Measurements from ENCODE around the gene PAK6.
A peak's percentile ranks its signal among the peaks of the same experiment; 100 is the strongest.

The PAK6 gene

DNA sequence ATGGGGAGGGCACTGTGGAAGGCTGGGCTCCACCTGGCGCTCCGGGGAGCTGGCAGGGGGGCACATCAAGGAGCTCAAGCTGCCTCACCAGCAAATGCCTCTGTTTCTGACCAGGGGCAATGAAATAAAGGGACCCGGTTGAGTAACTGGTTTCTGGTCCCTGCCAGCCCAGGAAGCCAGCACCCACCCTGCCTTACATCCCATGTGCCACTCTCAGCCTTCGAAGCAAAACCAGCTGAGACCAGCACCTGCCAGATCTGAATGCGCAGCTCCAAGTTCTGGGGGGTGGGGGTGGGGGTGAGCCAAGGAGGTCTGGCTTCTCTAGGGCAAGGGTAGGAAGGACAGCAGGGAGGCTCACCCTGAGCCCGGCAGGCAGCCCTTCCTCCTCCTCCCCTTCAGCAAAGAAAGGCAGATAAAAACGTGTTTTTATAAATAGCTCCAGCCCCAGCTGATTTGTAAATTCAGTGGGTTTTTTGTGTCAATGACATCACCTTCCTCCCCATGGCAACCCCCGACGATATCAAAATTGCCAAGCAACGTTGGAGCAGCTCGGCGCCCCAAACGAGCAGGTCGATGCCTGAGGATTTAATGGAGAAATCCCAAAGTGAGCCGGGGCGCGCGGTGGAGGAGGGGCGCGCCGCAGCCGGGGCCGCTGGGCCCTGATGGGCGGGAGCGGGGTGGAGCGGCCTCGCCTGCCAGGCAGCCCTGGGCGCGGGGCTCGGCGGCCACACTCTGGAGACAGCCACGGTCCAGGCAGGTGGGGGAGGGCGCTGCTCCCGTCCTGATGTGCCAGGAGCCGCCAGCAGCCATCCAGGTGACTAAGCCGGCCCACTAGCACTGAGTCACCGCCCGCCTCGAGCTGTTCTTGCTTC is at the start of gene PAK6:
TSS of gene PAK6 (plus strand) at position 532 of the 872 bp plus-strand sequence. CDS start 25,723 bp downstream, outside the sequence.
- peak within 1 kb of the TSS; percentile 20 for H3K4me3 ChIP-seq (ENCODE audit: low read depth, low read length)

DNA sequence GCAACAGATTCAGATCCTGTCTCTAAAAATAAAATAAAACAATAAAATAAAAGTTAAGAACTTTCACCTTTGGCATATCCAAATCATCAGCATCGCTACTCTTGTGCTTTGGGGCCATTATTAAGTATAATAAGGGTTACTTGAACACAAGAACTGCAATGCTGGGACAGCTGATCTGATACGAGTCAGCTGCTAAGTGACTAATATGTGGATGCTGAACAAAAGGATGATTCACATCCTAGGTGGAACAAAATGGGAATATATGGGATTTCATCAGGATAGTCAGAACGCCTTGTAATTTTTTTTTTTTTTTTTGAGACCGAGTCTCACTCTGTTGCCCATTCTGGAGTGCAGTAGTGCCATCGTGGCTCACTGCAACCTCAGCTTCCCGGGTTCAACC is 48.3 kb upstream of the PAK6 start:
- no peak overlapping the region for H3K4me3 ChIP-seq (ENCODE audit: low read depth, low read length)

DNA sequence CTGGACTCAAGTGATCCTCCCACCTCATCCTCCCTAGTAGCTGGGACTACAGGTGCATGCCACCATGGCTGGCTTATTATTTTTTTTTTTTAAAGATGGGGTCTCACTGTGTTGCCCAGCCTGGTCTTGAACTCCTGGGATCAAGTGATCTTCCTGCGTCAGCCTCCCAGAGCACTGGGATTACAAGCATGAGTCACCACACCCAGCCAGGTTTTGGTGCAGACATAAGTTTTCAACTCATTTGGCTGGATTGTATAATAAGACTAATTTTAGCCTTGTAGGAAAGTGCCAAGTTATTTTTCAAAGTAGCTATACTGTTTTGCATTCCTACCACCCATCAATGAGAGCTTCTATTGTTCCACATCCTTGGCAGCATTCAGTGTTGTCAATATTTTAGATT is 45.9 kb upstream of the PAK6 start:
- no peak overlapping the region for H3K4me3 ChIP-seq (ENCODE audit: low read depth, low read length)

DNA sequence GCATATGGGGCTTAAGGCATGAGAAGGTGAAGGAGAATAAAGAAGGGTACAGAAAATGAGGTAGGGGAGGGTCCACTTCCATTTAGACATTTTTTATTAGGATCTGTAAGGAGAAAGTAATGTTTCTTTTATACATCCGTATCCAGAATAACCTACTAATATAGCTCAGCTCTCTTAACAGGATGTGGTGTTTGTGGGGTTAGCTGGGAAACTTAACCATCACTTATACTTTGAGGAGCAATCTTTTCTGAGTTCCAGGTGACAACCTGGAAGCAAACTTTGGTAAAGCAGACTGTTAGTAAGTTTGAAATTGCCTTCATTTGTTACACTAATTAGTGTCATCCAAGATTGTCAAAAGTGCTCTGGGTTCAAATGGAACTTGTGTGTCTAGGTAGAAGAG is 41.4 kb upstream of the PAK6 start:
- no peak overlapping the region for H3K4me3 ChIP-seq (ENCODE audit: low read depth, low read length)

DNA sequence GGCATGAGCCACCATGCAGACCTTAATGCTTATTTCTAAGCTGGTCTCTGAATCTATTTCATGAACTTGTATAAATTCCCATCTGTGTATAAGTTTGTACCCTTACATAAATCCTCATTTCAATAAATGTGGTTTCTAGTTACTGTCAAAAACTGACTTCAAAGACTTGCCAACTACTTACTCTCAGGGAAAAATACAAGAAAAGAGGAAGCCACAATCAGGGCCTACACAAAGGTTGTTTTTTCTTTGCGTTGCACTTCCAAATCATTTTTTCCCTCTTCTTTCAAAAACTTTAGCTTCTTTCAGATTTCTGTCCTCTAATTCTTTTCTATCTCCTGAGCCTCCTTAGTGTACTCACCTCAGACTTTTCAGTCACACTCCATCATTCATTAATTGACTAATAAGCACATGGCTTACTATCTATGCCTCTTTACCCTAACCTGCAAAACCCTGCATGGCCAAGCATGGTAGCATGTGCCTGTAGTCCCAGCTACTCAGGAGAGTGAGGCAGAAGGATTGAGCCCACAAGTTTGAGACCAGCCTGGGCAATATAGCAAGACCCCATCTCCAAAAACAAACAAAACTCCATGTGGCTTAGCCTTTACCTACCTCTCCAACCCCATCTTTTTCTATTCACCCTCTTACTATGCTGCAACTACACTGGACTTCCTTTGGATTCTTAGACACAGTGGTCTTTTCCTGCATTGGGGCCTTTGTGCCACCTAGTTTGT is 40.3 kb upstream of the PAK6 start:
- no peak overlapping the region for H3K4me3 ChIP-seq (ENCODE audit: low read depth, low read length)

DNA sequence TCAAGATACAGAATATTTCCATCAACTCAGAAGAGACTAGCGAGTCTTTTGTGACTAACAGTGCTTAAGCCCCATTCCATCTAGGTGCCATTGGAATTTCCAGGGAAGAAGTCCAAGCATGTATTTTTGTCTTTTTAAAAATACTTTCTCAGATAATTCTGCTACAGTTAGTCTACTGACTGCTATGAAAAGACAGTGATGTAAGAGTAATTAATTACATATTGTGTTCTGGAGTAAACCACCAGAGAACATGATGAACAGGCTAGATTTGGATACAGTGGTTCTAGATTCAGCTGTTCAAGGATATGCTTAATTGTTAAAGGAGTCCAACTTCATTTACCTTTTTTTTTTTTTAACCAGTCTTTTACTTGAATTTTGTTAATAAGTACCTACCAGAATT is 34.8 kb upstream of the PAK6 start:
- no peak overlapping the region for H3K4me3 ChIP-seq (ENCODE audit: low read depth, low read length)

DNA sequence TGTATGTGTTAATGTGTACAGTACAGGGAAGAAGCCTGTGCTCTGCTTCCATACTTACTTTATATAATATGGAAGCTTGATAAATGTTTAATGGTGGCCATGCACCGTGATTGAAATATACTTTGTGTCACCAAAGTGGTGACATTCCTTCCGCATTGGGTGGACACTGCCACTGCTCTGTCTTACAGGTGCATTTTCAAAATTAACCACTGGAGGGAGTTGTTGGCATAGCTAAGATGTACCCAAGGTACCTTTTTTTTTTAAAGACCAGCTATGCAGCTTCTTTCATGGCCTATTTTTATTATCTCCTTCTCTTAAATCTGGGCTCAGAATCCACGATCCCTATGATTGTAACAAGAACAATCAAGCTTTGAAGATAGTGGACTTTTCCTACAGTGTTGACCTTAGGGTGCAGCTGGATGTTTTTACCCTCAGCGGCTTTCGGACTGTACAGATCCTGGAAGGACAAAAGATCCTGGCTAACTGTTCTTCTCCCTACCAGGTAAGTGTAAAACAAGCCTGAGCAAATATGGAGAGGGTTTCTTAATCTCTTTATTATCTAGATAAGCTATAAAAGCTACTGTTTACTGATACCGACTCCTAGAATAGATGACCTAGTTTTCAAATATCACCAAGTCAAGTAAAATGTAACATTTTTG is 21.6 kb upstream of the PAK6 start:
- H3K4me3 ChIP-seq (ENCODE audit: low read depth, low read length), result no peak overlapping the region

DNA sequence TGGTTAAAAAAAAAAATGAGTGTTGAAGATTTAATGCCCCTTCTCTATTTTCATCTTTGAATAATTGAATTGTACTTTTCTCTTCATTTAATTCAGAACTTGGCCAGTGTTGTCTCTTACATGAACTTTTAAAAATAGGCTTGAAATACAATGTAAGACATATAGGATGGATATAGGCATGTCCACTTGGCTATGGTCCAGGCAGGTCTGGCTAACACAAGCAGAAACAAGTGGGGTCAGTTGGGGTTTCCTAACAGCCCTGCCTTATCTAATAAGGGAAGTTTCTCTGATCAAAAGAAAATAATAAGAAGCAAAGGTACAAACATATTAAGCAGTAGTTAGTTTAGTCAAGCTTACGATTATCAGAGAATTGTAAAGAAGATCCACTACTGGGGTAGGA is 19.1 kb upstream of the PAK6 start:
- no peak overlapping the region for H3K4me3 ChIP-seq (ENCODE audit: low read depth, low read length)

DNA sequence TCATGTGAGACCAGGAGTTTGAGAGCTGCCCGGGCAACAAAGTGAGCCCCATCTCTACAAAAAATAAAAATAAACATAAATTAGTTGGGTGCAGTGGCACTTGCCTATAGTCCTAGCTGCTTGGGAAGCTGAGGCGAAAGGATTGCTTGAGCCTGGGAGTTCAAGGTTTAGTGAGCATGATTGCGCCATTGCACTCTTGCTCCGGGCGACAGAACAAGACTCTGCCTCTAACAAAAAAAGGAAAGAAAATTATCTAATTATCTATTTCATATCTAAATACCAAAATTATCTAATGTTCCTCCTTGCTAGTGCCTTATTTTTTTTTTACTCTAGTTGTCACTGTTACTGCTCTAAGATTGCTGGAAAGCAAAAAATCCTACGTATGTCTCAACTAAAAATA is 16.7 kb upstream of the PAK6 start:
- H3K4me3 ChIP-seq (ENCODE audit: low read depth, low read length), result no peak overlapping the region

DNA sequence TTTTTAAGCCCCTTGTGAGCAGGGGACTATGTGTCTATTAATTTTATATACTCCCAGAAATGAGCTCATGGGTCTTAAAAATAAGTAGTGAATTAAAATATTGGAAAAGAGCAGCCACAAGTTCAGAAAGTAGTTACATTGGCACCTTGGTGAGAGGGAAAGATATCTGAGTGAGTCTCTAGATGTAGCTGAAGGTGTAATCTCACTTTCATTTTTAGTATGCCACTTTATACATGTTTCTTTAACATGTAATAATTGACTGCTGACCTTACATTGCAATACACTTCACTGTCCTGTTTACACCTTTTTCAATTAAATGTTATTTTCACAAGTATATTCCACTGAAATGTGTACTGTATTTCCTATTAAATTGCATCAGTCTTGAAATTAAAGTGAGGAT is 12.1 kb upstream of the PAK6 start:
- H3K4me3 ChIP-seq (ENCODE audit: low read depth, low read length), result no peak overlapping the region

DNA sequence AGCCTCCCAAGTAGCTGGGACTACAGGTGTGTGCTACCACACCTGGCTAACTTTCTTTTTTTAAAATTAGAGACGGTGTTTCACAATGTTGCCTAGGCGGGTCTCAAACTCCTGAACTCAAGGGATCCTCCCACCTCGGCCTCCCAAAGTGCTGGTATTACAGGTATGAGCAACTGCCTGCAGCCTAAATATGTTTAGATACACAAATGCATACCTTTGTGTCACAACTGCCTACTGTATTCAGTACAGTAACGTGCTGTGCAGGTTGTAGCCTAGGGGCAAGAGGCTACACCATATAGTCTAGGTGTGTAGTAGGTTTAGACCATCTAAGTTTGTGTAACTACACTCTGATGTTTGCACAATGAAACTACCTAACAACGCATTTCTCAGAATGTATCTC is 9.5 kb upstream of the PAK6 start:
- no peak overlapping the region for H3K4me3 ChIP-seq (ENCODE audit: low read depth, low read length)

DNA sequence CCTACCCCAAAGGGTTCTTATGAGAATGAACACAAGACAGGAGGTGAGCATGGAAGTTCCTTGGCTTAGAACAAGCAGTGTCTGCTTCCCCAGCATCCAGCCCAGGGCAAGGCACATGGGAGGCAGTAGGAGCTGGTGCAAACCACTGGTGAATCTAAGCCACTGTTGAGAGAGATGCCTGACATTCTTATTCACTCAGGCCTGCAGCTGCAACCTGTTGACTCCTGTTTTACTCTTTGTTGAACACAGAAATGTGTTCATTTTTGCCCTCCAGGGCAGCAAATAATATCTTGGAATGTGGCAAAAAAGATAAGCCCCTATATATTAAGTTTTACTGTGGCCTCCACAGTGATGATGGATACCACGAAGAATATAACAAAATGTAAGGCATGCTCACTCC is 8.9 kb upstream of the PAK6 start:
- no peak overlapping the region for H3K4me3 ChIP-seq (ENCODE audit: low read depth, low read length)

DNA sequence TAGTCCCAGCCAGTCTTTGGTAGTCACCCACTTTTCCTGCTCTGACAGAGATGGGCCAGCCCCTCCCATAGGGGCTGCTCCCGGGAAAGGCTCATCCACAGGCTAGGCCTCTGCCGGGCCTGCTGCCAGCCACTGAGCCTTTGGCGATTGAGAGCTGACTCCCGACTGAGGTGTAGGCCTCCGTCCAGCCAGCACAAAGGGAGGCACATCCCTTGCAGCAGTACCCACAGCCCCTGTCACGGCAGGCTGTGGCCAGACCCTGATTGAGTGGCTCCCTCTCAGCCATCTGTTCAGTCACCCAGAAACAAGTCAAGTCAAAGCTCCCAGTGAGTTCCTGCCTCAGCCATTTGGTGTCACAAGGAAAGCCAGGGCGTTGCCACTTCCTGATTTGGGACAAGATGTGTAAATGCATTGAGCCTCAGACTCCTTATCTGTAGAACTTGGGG is 6.2 kb upstream of the PAK6 start:
- no peak overlapping the region for H3K4me3 ChIP-seq (ENCODE audit: low read depth, low read length)

DNA sequence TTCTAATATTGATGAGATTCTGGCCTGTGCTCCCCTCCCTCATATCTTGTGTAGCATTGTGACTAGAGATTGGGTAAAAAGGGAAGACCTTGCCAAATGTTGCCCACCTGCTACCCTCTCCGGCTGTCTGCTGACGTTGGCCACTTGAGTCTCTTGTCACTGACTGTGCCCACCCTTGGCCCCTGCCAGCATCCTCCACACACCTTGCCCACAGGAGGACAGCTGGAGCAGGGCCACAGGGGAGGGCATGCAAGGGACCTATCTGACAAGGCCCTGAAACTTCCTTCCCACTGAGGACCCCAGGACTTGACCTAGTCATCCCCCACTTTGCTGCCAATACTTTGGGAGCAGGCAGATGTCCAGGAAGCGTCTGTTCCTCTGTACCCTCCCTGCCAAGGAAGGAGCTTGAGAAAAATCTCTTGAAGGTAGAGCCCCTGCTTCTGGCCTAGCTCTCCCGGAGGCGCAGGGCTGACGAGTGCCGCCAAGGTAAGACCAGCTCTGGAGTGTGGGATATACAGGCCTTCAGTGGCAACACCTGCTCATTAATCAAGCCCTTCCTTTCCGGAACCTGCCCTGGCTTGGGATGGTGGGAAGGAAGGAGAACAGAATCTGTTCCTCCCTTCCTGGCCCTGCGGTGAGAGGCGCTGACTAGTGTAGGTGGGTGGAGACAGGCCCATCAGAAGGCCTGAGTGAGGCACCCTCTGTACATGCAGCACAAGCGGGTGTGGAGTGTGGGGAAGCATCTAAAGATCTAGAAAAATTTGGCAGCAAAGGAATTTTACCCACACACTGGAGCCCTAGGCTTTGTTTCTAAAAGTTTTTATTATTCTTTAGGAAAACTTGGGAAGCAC is 4.9 kb upstream of the PAK6 start:
- H3K4me3 ChIP-seq (ENCODE audit: low read depth, low read length), result no peak overlapping the region

DNA sequence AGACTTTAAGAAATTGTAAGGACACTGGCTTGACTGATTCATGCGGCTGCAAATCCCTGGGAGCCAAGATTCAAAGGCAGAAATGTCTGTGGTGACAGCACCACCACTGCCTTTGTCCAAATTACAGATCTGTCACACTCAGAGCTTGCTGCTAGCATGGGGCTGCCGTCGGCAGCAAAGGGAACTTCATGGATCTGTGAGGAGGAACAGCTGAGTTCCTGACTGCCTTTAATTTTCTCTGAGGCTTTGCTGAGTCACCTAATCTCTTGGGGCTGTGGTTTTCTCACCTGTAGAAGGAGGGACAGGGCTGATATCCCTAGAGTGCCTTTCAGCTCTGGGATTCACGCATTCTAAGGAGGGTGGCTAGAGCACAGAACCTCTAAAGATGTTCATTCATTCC is 4.1 kb upstream of the PAK6 start:
- H3K4me3 ChIP-seq (ENCODE audit: low read depth, low read length), result no peak overlapping the region

DNA sequence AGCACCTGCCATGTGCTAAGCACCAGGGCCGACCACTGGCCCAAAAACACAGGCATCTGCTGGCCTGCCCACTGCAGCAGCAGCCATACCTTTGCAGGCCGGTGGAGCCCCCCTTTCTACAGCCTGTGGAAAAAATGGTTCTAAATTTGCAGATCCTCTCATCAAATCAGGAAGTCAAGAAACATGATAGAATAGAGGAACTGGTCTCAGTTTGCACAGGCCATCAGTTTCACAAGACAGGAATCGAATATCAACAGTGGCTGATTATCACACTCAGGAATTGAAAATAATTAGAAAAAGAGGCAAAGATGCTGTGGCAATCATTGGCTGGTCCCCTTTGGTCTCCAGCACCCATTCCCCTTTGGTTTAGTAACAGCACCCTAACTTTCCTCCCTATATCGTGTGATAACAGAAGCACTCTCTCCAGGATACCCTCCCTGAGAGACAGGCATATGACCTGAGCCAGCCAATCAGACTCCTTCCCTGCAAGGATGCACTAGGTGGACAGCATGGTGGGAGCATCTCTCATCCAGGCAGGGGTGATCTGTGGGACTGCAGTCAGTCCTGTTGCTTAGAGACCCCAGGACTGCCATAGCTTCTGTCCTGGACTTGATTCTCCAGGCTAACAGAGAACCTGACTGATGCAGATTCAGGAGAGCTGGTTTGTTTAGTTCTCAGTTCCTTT is 3.5 kb upstream of the PAK6 start:
- H3K4me3 ChIP-seq (ENCODE audit: low read depth, low read length), result no peak overlapping the region

DNA sequence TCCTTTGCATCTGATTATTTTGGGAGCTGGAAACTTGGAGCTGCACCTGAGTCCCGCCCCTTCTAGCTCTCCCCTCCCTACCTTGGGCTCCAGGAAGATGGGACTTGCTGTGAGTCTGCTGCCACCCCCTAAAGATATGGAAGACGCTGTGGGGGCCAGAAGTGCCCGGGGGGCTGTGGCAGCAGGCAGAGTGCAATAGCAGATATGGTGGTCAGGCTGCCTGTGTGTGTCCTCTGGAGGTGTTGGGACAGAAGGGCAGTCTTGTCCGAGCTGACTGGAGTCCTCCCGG is 485 bp downstream of the PAK6 start:
- no peak overlapping the region for H3K4me3 ChIP-seq (ENCODE audit: low read depth, low read length)

DNA sequence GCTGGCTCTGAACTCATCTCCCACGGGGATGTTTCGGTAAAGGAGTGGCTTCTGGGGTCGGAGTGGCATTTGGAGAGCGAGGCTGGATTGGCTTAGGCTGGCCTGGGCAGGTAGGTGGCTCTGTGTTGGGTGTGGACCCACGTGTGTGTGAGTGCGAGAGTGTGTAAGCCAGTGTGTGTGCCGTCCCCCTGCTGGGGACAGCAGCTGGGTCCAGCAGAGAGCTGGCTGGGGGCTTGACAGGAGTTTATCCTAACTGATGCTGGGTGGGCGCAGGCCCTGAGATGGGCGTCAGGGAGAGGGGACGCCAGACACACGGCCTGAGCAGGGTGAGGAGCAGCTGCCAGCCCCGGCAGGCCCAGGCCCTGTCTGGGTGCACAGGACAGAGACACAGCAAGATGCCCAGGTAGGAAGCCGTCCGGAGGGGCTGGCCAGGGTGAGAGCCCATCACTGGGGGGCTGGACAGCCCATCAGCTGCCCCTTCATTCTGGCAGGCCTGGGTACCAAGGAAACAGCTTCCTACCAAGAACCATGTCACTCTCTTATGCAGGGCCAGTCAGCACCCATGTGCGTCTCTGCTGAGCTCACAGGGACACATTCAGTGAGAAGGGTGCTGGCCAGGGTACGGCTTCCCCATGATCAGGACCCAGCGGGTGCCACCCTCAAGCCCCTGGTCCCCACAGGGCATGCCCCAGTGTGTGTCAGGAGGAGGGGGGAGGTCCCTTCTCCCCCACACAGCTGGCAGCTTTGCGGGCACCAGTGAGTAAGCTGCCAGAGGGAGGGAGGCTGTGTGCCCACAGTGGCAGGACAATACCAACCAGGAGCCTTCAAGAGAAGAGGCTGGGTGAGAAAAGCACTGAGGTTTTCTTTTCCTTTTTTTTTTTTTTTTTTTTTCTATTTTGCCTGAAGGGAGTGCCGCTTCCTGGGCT is 1.1 kb downstream of the PAK6 start:
- H3K4me3 ChIP-seq (ENCODE audit: low read depth, low read length), result no peak overlapping the region

DNA sequence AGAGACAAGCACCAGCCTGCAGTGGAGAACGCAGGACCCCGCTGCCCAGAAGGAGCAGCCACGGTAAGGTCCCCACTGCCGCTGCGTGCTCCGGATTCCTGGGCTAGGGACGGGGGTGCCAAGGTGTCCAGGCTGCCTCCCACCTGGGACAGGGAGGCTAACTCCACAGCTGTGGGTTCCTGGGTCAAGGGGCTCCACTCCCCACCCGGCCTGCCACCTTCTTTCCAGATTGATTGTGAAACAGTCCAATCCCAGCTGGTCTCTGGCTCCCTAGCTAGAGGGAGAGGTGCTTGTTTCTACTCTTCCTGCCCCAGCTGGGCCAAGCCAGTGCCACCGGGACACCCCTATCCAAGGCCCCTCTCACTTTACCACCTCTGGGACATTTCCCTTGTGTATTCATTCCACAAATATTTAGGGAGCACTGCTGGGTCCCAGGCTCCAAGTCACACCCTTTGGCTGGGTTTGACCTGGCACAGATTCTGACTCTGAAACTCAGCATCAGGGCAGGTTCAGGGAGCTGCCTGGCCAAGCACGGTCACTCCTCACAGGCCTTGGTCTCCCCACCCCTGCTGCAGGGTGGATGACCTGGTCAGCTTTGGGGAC is 1.9 kb downstream of the PAK6 start:
- H3K4me3 ChIP-seq (ENCODE audit: low read depth, low read length), result no peak overlapping the region

Measured in iPS-11a (cell line).